PC-9 (cell line): ENCODE measurements around the gene PI4KA. TPM values are rescaled to one million over a fixed set of nuclear protein-coding genes. Genes with fewer than 3 reads are reported as not detected.
A peak's percentile ranks its signal among the peaks of the same experiment; 100 is the strongest.

Source experiments
- BruUV-seq: library from RNA; stranded (reverse); fragments of 400-500 nt; replicated peaks from 2 replicates; lab custom pipeline; 2021; lab: Mats Ljungman, UMichigan
- CTCF ChIA-PET: fragments of 300-600 bp; sonication (Branson Sonifier 250); formaldehyde crosslinking; loops from one replicate; lab custom pipeline; 2022; ENCODE audit warnings: antibody characterized with exemption; lab: Charles Lee
- POLR2A ChIA-PET: fragments of 300-600 bp; sonication (Branson Sonifier 250); formaldehyde crosslinking; loops from one replicate; lab custom pipeline; 2022; ENCODE audit warnings: antibody characterized with exemption; ENCODE audit not compliant: unreplicated experiment; lab: Charles Lee
- DNase-seq, 2 experiments: peaks; one replicate each; pipeline versions ENCODE4 v3.0.0 to v3.0.0-alpha.2; 2015 to 2022; ENCODE audit warnings: mixed read lengths in 1 of 2
- H2AFZ ChIP-seq: fragments of 200-600 bp; sonication (generic); 2 replicates; pipeline ENCODE4 v1.8.1; 2017; ENCODE audit warnings: antibody characterized with exemption
- H3F3A ChIP-seq: fragments of 200-600 bp; sonication (generic); 2 replicates; pipeline ENCODE4 v1.8.1; 2017; ENCODE audit warnings: antibody characterized with exemption, mild to moderate bottlenecking, low read depth; ENCODE audit not compliant: insufficient read depth
- H3K27ac ChIP-seq: fragments of 200-600 bp; sonication (generic); 2 replicates; pipeline ENCODE4 v1.6.1; 2016; ENCODE audit warnings: mixed run types
- H3K27me3 ChIP-seq: fragments of 200-600 bp; sonication (generic); 2 replicates; pipeline ENCODE4 v1.6.1; 2016; ENCODE audit warnings: low read depth, mixed run types; ENCODE audit not compliant: insufficient read depth
- H3K36me3 ChIP-seq: fragments of 200-600 bp; sonication (generic); 2 replicates; pipeline ENCODE4 v1.6.1; 2016; ENCODE audit warnings: low read depth, mixed run types
- H3K4me1 ChIP-seq: fragments of 200-600 bp; sonication (generic); replicated peaks from 2 replicates; pipeline ENCODE4 v1.6.1; 2016; ENCODE audit warnings: mixed run types; ENCODE audit not compliant: insufficient read depth
- H3K4me2 ChIP-seq: fragments of 200-600 bp; sonication (generic); 2 replicates; pipeline ENCODE4 v1.6.1; 2017; ENCODE audit warnings: mixed run types
- H3K4me3 ChIP-seq: fragments of 200-600 bp; sonication (generic); 2 replicates; pipeline ENCODE4 v1.6.1; 2016; ENCODE audit warnings: mixed run types
- H3K79me2 ChIP-seq: fragments of 200-600 bp; sonication (generic); 2 replicates; pipeline ENCODE4 v1.6.1; 2017; ENCODE audit warnings: low read depth, mixed run types
- H3K9me2 ChIP-seq: fragments of 200-600 bp; sonication (generic); 2 replicates; pipeline ENCODE4 v1.8.1; 2017; ENCODE audit warnings: mild to moderate bottlenecking; ENCODE audit not compliant: insufficient read depth
- H3K9me3 ChIP-seq: fragments of 200-600 bp; sonication (generic); 2 replicates; pipeline ENCODE4 v1.8.1; 2016; ENCODE audit warnings: low read depth; ENCODE audit not compliant: insufficient read depth
- H4K20me1 ChIP-seq: fragments of 200-600 bp; sonication (generic); 2 replicates; pipeline ENCODE4 v1.8.1; 2017; ENCODE audit not compliant: insufficient read depth
- CTCF ChIP-seq: fragments of 200-600 bp; sonication (generic); conservative IDR thresholded peaks from 2 replicates; pipeline ENCODE4 v1.6.1; 2017; ENCODE audit warnings: mixed run types, antibody characterized with exemption, mild to moderate bottlenecking, moderate library complexity
- EZH2 ChIP-seq: fragments of 200-600 bp; sonication (generic); IDR thresholded peaks from 2 replicates; pipeline ENCODE4 v1.8.0; 2017; ENCODE audit warnings: antibody characterized with exemption, low read depth
- intact Hi-C: fragments of 100-400 bp; cut with micrococcal nuclease; formaldehyde crosslinking; loops from one replicate; pipeline ENCODE4 v1.10.0; 2022; ENCODE audit not compliant: unreplicated experiment
- total RNA-seq: library from RNA; stranded (reverse); gene quantifications from 2 replicates; pipeline ENCODE4 v1.2.3, GENCODE V29; 2021

Gene PI4KA
- total RNA-seq, 1 experiment from 2014 or later: 27.9 TPM

- ChIA-PET POLR2A (no interaction called here), CTCF (no interaction called here)
- no peaks in the 10 kb centered on the region for H3K27me3 ChIP-seq
- intact Hi-C loops: no loop called here
- no peak overlapping the region for H3K27ac ChIP-seq
- no peaks in the 10 kb centered on the region for H3K36me3 ChIP-seq
- H3K4me3 ChIP-seq: no peak overlapping the region
- no peaks in the 10 kb centered on the region for H4K20me1 ChIP-seq
- no peak overlapping the region for H3K4me2 ChIP-seq
- H3K9me2 ChIP-seq: no peaks in the 10 kb centered on the region
- no peaks in the 10 kb centered on the region for H3K79me2 ChIP-seq
- TF ChIP-seq CTCF (no peak), EZH2 (no peak)
- H3F3A ChIP-seq: no peaks in the 10 kb centered on the region
- H3K4me1 ChIP-seq: no peaks in the 10 kb centered on the region; the same call in 1 of the 2 replicates
- H3K9me3 ChIP-seq: no peaks in the 10 kb centered on the region
- no peak for DNase-seq
- no TSS peak for BruUV-seq
- no peak overlapping the region for H2AFZ ChIP-seq
These were observed 32.4 kb upstream of the PI4KA start for GRCh38 chr22:20890975-20891374.

- H3K4me3 ChIP-seq: no peak overlapping the region
- intact Hi-C loops: loop anchor here (5.0 to 10.0 kb wide), 2 partner anchors 88 to 215 kb away; no protein-coding TSS in a partner anchor
- TSS peak; percentile 17 for BruUV-seq
- POLR2A ChIA-PET: no interaction called here
- H3K27ac ChIP-seq: no peak overlapping the region
- DNase-seq: no peak
- CTCF ChIA-PET: no interaction called here
- no peak overlapping the region for H3K4me2 ChIP-seq
- peaks cover 3% of the 10 kb centered on the region; the same call in 1 of the 2 replicates for H4K20me1 ChIP-seq
- H3K9me3 ChIP-seq: no peaks in the 10 kb centered on the region
- H3F3A ChIP-seq: peaks cover 3% of the 10 kb centered on the region; the same call in 1 of the 2 replicates
- H3K4me1 ChIP-seq: peaks cover 4% of the 10 kb centered on the region
- H3K79me2 ChIP-seq: no peaks in the 10 kb centered on the region
- no peaks in the 10 kb centered on the region for H3K9me2 ChIP-seq
- no peaks in the 10 kb centered on the region for H3K36me3 ChIP-seq
- H3K27me3 ChIP-seq: no peaks in the 10 kb centered on the region
- TF ChIP-seq CTCF: no peak
- no peak for TF ChIP-seq EZH2
- no peak overlapping the region for H2AFZ ChIP-seq
These were observed 31.4 kb upstream of the PI4KA start for GRCh38 chr22:20889904-20890540.

GRCh38 chr22:20889025-20889704 lies 30.6 kb upstream of the PI4KA start:
- no TSS peak for BruUV-seq

More at GRCh38 chr22:20889025-20889704, 30.6 kb upstream of the PI4KA start:
- intact Hi-C loops: loop anchor here (5.0 to 10.0 kb wide), 2 partner anchors 87 to 216 kb away; no protein-coding TSS in a partner anchor
- no peak for TF ChIP-seq CTCF
- no peak for TF ChIP-seq EZH2
- Histone ChIP-seq H3K9me3 (no peaks in the 10 kb centered on the region), H3K36me3 (no peaks in the 10 kb centered on the region), H2AFZ (no peak overlapping the region), H3K4me2 (no peak overlapping the region), H4K20me1 (peaks cover 3% of the 10 kb centered on the region; the same call in 1 of the 2 replicates), H3K27ac (no peak overlapping the region), H3K27me3 (no peaks in the 10 kb centered on the region), H3K4me3 (no peak overlapping the region), H3K9me2 (no peaks in the 10 kb centered on the region), H3F3A (peaks cover 5% of the 10 kb centered on the region; the same call in 1 of the 2 replicates), H3K4me1 (peaks cover 6% of the 10 kb centered on the region), H3K79me2 (no peaks in the 10 kb centered on the region)
- CTCF ChIA-PET: no interaction called here
- DNase-seq: no peak
- POLR2A ChIA-PET: no interaction called here
